HG03432 (cell line): ENCODE results near the gene RIPK4.
"Not testable (repeated sequence)": the region's sequence is repeated elsewhere in the genome, so short reads cannot be mapped to it uniquely, and the experiment has no call there.

Experiments used
- ATAC-seq: cut with Tn5 transposase; IDR thresholded peaks from one replicate; pipeline ENCODE4 v1.9.1; 2021; ENCODE audit warnings: mild to moderate bottlenecking, moderate library complexity; ENCODE audit not compliant: unreplicated experiment

RIPK4 gene

GRCh38 chr21:41740604-41741252 lies 26.1 kb downstream of the RIPK4 start:
- ATAC-seq = no peak

- no peak for ATAC-seq
Observed at GRCh38 chr21:41739936-41740335, 26.9 kb downstream of the RIPK4 start.

GRCh38 chr21:41739011-41739410 lies 27.8 kb downstream of the RIPK4 start:
- no peak for ATAC-seq

GRCh38 chr21:41737651-41738324 lies 29.1 kb downstream of the RIPK4 start:
- ATAC-seq = no peak

GRCh38 chr21:41736423-41736822 lies 30.4 kb downstream of the RIPK4 start:
- ATAC-seq = no peak

GRCh38 chr21:41733951-41734689 lies 32.7 kb downstream of the RIPK4 start:
- ATAC-seq = no peak

- ATAC-seq = no peak
Observed at GRCh38 chr21:41731081-41731480, 35.8 kb downstream of the RIPK4 start.

GRCh38 chr21:41730367-41730765 lies 36.5 kb downstream of the RIPK4 start:
- no peak for ATAC-seq

- ATAC-seq = no peak
Observed at GRCh38 chr21:41729701-41730366, 37.0 kb downstream of the RIPK4 start.

GRCh38 chr21:41727784-41728763 lies 38.8 kb downstream of the RIPK4 start:
- no peak for ATAC-seq

- no peak for ATAC-seq
Observed at GRCh38 chr21:41726970-41727783, 39.7 kb downstream of the RIPK4 start.

- no peak for ATAC-seq
Observed at GRCh38 chr21:41726630-41726969, 40.3 kb downstream of the RIPK4 start.

- ATAC-seq = no peak
Observed at GRCh38 chr21:41726058-41726558, 40.7 kb downstream of the RIPK4 start.

- ATAC-seq = no peak
Observed at GRCh38 chr21:41725421-41726031, 41.3 kb downstream of the RIPK4 start.

- ATAC-seq = not testable (repeated sequence)
Observed at GRCh38 chr21:41723835-41724234, 43.0 kb downstream of the RIPK4 start.

- no peak for ATAC-seq
Observed at GRCh38 chr21:41722052-41723018, 44.5 kb downstream of the RIPK4 start.

GRCh38 chr21:41720250-41720649 lies 46.6 kb downstream of the RIPK4 start:
- ATAC-seq = no peak

- ATAC-seq = no peak
Observed at GRCh38 chr21:41719691-41720090, 47.2 kb downstream of the RIPK4 start.
